SU-DHL-6 (cell line): Measurements from ENCODE around the gene PDE6A.

Source experiments
- CTCF ChIP-seq: fragments of 200-600 bp; sonication (generic); IDR thresholded peaks from one replicate; pipeline ENCODE4 v1.5.1; 2017; ENCODE audit warnings: antibody characterized with exemption, mild to moderate bottlenecking, low read length, moderate library complexity; ENCODE audit not compliant: insufficient read depth, poor library complexity, severe bottlenecking
- EZH2phosphoT487 ChIP-seq: fragments of 200-600 bp; sonication (generic), shearing (Covaris generic); conservative IDR thresholded peaks from 2 replicates; pipeline ENCODE4 v1.6.1; 2018; ENCODE audit warnings: mild to moderate bottlenecking, antibody characterized with exemption, low read length, moderate library complexity, mixed read lengths

GRCh38 chr5:149885513-149885912, 59.1 kb downstream of the PDE6A start:
- TF ChIP-seq CTCF, result no peak
- TF ChIP-seq EZH2phosphoT487, result no peak
